Left lung (tissue), 10 donors: Measurements from ENCODE around the gene FSHR. TPM values are rescaled to one million over a fixed set of nuclear protein-coding genes. Genes with fewer than 3 reads are reported as not detected.

Experiments used
- ATAC-seq: fragments of 200-7000 bp; cut with Tn5 transposase; one replicate; pipeline ENCODE4 v1.9.1; 2020; ENCODE audit warnings: moderate library complexity
- DNase-seq, 4 donors: peaks; one replicate each; pipeline ENCODE4 v3.0.0-alpha.2; 2013 to 2020
- H3K27ac ChIP-seq, 2 donors: fragments of 200-600 bp; sonication (generic) in 1 of 2; one replicate each; pipeline versions ENCODE4 v1.5.0 to v1.8.0; 2020 to 2021
- H3K27me3 ChIP-seq, 2 donors: fragments of 200-600 bp; sonication (generic) in 1 of 2; one replicate each; pipeline versions ENCODE4 v1.5.0 to v1.8.0; 2020 to 2021
- H3K36me3 ChIP-seq, 2 donors: fragments of 200-600 bp; sonication (generic) in 1 of 2; one replicate each; pipeline versions ENCODE4 v1.5.0 to v1.8.0; 2020 to 2021
- H3K4me1 ChIP-seq, 2 donors: fragments of 200-600 bp; one replicate each; pipeline ENCODE4 v1.8.0; 2021
- H3K4me3 ChIP-seq, 2 donors: fragments of 200-600 bp; sonication (generic) in 1 of 2; one replicate each; pipeline versions ENCODE4 v1.5.0 to v1.8.0; 2020 to 2021; ENCODE audit warnings: mild to moderate bottlenecking in 1 of 2
- H3K9me3 ChIP-seq, 2 donors: fragments of 200-600 bp; sonication (generic) in 1 of 2; one replicate each; pipeline versions ENCODE4 v1.5.0 to v1.8.0; 2020 to 2021
- intact Hi-C, 2 donors: fragments of 100-400 bp; cut with DNase I; formaldehyde crosslinking; loops; one replicate each; pipeline versions ENCODE4 v1.11.2 to v1.14.2; 2022
- polyA plus RNA-seq, 6 donors: library from polyadenylated mRNA; unstranded; fragments of 120-200 nt; gene quantifications; one replicate each; pipeline ENCODE4 v1.2.1, GENCODE V29; 2013; ENCODE audit not compliant: insufficient read length in 6 of 6
- total RNA-seq, 2 donors: library from RNA; stranded (reverse); fragmentation: NEBNext Ultra II Directional; extraction: Animal tissue kit (Norgen Biotek cat#: 25700); gene quantifications; one replicate each; pipeline ENCODE4 v1.2.1, GENCODE V29; 2021
- TF ChIP-seq, protein P1 (sequence below), 2 donors: fragments of 200-600 bp; sonication (generic) in 1 of 2; IDR thresholded peaks; one replicate each; pipeline versions ENCODE4 v1.5.0 to v1.8.0; 2021; ENCODE audit warnings: antibody characterized with exemption in 2 of 2
- donor health status: DM: no; HTN: yes; CAD: no.
- donor health status: DM: no; HTN: no; CAD: no.

The FSHR gene
- total and polyA plus RNA-seq, 8 donors, result 0.36 TPM; not detected in 7

DNA sequence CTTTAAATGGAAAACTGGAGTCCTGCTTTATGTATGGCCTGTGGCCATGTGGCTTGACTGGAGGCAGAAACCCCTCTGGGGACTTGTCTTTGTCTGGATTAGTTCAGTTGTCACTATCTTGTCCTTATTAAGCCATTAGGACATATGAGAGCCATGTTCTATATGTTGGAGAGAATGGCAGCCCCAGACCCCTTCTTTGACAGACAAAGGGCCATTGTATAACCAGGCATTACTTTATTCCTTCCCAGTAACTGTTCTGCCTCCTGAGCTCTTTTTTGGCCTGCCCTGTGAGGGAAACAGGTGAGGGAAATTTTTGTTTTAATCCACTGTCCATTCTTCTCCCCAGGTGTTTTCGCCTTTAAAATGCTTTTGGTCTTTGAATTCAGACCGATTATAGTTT is 43.3 kb downstream of the FSHR start:
- TF ChIP-seq, protein P1, sequence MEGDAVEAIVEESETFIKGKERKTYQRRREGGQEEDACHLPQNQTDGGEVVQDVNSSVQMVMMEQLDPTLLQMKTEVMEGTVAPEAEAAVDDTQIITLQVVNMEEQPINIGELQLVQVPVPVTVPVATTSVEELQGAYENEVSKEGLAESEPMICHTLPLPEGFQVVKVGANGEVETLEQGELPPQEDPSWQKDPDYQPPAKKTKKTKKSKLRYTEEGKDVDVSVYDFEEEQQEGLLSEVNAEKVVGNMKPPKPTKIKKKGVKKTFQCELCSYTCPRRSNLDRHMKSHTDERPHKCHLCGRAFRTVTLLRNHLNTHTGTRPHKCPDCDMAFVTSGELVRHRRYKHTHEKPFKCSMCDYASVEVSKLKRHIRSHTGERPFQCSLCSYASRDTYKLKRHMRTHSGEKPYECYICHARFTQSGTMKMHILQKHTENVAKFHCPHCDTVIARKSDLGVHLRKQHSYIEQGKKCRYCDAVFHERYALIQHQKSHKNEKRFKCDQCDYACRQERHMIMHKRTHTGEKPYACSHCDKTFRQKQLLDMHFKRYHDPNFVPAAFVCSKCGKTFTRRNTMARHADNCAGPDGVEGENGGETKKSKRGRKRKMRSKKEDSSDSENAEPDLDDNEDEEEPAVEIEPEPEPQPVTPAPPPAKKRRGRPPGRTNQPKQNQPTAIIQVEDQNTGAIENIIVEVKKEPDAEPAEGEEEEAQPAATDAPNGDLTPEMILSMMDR (IDR thresholded peaks at IDR 0.05), result no peak
- intact Hi-C loops, result no loop called here
- DNase-seq (no peak), ATAC-seq (no peak)
- H3K27ac ChIP-seq, result no peak overlapping the region
- no peaks in the 10 kb centered on the region for H3K27me3 ChIP-seq
- no peaks in the 10 kb centered on the region for H3K9me3 ChIP-seq
- H3K4me3 ChIP-seq, result no peak overlapping the region
- no peaks in the 10 kb centered on the region for H3K36me3 ChIP-seq
- H3K4me1 ChIP-seq, result no peaks in the 10 kb centered on the region

DNA sequence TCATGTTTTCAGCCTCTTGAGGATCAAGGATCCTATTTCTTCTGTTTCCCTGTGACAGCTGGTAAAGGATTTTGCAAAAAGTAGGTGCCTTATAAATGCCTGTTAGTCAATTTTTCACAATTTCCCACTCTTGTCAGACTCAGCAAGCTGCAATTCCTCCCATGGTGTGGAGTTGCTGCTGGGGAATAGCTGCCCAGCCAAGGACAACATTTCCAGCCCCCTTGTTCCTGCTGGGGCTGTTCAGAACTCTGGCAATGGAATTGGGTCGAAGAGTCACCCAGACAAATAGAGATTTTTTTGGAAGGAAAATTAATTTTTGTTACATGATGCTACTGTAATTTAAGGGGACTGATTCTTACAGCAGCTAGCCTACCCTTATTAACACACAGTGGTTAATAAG is 43.7 kb downstream of the FSHR start:
- Histone ChIP-seq H3K4me1 (no peaks in the 10 kb centered on the region), H3K27me3 (no peaks in the 10 kb centered on the region), H3K36me3 (no peaks in the 10 kb centered on the region), H3K27ac (no peak overlapping the region), H3K9me3 (no peaks in the 10 kb centered on the region), H3K4me3 (no peak overlapping the region)
- ATAC-seq (no peak), DNase-seq (no peak)
- intact Hi-C loops, result no loop called here
- TF ChIP-seq, protein P1 (IDR thresholded peaks at IDR 0.05), result no peak

DNA sequence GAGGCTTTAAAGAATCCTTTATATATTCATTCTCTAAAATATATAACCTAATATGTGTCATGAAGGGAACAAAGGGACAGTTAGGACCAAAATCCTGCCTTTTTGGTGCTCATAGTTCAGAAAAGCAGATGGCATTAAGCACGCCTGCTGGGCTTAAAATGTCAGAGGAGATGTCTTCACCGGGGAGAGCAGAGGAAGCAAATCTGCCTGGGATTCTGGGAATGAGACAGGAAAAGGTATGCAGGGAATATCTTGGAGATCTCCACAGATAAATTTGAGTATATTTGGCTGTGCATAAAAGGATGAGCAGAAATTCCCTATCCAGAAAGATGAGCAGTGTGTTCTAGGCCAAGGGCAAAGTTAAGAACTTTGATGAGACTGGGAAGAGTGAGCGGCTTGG is 45.5 kb downstream of the FSHR start:
- no peak overlapping the region for H3K27ac ChIP-seq
- no peaks in the 10 kb centered on the region for H3K4me1 ChIP-seq
- no peaks in the 10 kb centered on the region for H3K36me3 ChIP-seq
- intact Hi-C loops, result no loop called here
- TF ChIP-seq, protein P1 (IDR thresholded peaks at IDR 0.05), result no peak
- DNase-seq (no peak), ATAC-seq (no peak)
- no peaks in the 10 kb centered on the region for H3K27me3 ChIP-seq
- no peak overlapping the region for H3K4me3 ChIP-seq
- no peaks in the 10 kb centered on the region for H3K9me3 ChIP-seq

DNA sequence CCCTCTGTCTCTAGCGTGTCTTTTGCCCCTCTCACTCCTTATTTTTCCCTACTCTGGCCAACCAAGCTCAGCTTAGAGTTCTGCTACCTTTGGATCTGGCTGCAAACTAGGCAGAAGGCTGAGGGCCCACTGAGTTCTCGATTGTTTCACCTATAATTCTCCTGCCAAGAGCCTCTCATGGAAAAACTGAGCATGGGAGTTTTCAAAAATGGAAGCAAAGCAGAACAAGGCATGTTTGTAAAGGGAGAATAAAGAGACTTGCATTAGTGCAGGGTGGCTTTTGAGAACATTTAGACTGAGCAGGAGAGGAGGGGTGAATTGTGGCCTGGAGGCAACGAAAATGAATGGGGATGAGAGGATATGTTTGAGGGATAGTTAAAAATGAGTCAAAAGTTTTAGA is 45.9 kb downstream of the FSHR start:
- Histone ChIP-seq H3K27ac (no peak overlapping the region), H3K4me3 (no peak overlapping the region), H3K27me3 (no peaks in the 10 kb centered on the region), H3K9me3 (no peaks in the 10 kb centered on the region), H3K4me1 (no peaks in the 10 kb centered on the region), H3K36me3 (no peaks in the 10 kb centered on the region)
- intact Hi-C loops, result no loop called here
- ATAC-seq, result no peak
- DNase-seq, result no peak
- TF ChIP-seq, protein P1 (IDR thresholded peaks at IDR 0.05), result no peak

DNA sequence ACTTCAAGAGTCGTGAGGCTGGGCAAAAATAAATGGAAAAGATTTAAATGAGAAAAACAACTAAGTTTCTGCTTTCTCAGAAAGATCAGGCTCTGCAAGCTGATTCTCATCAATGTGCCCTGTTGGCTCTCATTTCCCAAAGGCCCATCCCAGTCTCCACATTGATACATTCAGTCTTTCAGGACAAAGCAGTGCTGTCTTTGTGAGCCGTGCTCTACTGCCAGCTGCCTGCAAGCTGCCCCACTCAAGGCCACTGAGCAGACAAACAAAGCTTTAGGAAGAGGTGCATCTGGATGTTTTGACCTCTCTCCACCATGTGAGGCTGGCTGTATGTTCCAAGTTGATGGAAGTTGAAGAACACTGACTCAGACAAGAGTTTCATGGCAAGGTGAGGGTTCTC is 48.8 kb downstream of the FSHR start:
- Histone ChIP-seq H3K27me3 (no peaks in the 10 kb centered on the region), H3K4me1 (no peaks in the 10 kb centered on the region), H3K4me3 (no peak overlapping the region), H3K36me3 (no peaks in the 10 kb centered on the region), H3K27ac (no peak overlapping the region), H3K9me3 (no peaks in the 10 kb centered on the region)
- TF ChIP-seq, protein P1 (IDR thresholded peaks at IDR 0.05), result no peak
- DNase-seq (no peak), ATAC-seq (no peak)
- intact Hi-C loops, result no loop called here
